Astrocyte (in vitro differentiated cells and primary cell): ENCODE results near the gene SLC10A4.

Source experiments
- EZH2 ChIP-seq: IDR thresholded peaks from 2 replicates; pipeline ENCODE4 v1.6.1; 2012; ENCODE audit warnings: mild to moderate bottlenecking, low read length, inconsistent platforms; ENCODE audit not compliant: insufficient read depth
- TF ChIP-seq, protein P1 (sequence below): IDR thresholded peaks from 2 replicates; pipeline ENCODE4 v1.5.1; 2011; ENCODE audit warnings: low read depth, mild to moderate bottlenecking, inconsistent platforms, low read length, moderate library complexity; ENCODE audit not compliant: insufficient read depth

DNA sequence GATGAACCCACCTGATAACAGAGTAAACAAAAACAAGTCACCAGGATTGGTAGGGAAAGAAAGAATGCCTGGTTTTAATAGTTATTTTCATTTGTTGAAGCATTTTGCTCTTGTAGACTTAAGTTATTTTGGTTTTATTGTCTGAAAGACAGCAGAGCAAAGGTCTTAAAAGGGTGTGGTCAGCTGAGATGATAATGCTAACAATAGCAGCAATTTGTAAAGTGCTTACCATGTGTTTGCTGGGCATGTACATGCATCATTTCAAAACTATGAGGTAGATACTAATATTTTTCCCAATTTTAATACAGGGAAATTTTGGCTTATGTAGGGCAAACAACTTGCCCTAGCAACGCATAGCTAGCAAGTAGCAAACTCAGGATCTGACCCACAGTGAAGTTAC is 46.8 kb upstream of the SLC10A4 start:
- TF ChIP-seq, protein P1, sequence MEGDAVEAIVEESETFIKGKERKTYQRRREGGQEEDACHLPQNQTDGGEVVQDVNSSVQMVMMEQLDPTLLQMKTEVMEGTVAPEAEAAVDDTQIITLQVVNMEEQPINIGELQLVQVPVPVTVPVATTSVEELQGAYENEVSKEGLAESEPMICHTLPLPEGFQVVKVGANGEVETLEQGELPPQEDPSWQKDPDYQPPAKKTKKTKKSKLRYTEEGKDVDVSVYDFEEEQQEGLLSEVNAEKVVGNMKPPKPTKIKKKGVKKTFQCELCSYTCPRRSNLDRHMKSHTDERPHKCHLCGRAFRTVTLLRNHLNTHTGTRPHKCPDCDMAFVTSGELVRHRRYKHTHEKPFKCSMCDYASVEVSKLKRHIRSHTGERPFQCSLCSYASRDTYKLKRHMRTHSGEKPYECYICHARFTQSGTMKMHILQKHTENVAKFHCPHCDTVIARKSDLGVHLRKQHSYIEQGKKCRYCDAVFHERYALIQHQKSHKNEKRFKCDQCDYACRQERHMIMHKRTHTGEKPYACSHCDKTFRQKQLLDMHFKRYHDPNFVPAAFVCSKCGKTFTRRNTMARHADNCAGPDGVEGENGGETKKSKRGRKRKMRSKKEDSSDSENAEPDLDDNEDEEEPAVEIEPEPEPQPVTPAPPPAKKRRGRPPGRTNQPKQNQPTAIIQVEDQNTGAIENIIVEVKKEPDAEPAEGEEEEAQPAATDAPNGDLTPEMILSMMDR, result no peak
- TF ChIP-seq EZH2, result no peak
